ENCODE measurements around the gene APOBEC2. TPM values are rescaled to one million over a fixed set of nuclear protein-coding genes. Genes with fewer than 3 reads are reported as not detected.

The APOBEC2 gene
- total and polyA plus RNA-seq, 9 donors, result 0.06 TPM; not detected in 8

DNA sequence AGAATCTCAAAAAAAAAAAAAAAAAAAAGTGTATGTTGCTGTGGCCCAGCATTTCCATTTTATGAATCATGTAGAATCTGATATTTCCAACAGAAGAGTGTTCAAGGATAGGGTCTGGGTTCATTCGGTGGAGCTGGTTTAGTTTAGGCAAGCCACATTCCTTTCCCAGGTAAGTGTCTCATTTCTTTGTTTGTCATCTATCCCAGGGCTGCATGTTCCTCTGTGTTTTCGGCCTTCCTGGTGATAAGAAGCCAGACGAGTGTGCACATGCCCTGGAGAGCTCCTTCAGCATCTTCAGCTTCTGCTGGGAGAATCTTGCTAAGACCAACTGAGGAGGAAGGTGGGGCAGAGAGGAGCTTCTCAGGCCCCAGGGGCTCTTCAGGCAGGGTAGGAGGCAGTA is 58.0 kb downstream of the APOBEC2 start:
- no peak overlapping the region for H3K4me3 ChIP-seq
- H3K27me3 ChIP-seq, result no peaks in the 10 kb centered on the region
- no peaks in the 10 kb centered on the region for H3K9me3 ChIP-seq
- 80 to 87% (median 82%) methylated on average over 3 of the region's 3 CpGs for WGBS, 3 donors
- no peak for TF ChIP-seq POLR2A (IDR thresholded peaks at IDR 0.05)
- TF ChIP-seq, protein P1, sequence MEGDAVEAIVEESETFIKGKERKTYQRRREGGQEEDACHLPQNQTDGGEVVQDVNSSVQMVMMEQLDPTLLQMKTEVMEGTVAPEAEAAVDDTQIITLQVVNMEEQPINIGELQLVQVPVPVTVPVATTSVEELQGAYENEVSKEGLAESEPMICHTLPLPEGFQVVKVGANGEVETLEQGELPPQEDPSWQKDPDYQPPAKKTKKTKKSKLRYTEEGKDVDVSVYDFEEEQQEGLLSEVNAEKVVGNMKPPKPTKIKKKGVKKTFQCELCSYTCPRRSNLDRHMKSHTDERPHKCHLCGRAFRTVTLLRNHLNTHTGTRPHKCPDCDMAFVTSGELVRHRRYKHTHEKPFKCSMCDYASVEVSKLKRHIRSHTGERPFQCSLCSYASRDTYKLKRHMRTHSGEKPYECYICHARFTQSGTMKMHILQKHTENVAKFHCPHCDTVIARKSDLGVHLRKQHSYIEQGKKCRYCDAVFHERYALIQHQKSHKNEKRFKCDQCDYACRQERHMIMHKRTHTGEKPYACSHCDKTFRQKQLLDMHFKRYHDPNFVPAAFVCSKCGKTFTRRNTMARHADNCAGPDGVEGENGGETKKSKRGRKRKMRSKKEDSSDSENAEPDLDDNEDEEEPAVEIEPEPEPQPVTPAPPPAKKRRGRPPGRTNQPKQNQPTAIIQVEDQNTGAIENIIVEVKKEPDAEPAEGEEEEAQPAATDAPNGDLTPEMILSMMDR (IDR thresholded peaks at IDR 0.05), result no peak
- TF ChIP-seq EP300 (IDR thresholded peaks at IDR 0.05), result no peak
- intact Hi-C loops (cut with DNase I), result no loop called here
- DNase-seq, result no peak
- no peak overlapping the region for H3K27ac ChIP-seq
- no peaks in the 10 kb centered on the region for H3K4me1 ChIP-seq (ENCODE audit: insufficient read depth)
- no peaks in the 10 kb centered on the region for H3K36me3 ChIP-seq

Other genes starting within 250 kb of the APOBEC2 start
- gene UNC5CL, start 14.0 kb upstream of the APOBEC2 start, total RNA-seq, result 1 to 10 TPM in 2 of 7 donors, under 1 TPM in 5; 0.69 to 2.1 (median 0.86) TPM
- under 1 TPM; 0.60 to 0.91 TPM for gene UNC5CL, start 14.0 kb upstream of the APOBEC2 start, polyA plus RNA-seq
- gene TSPO2, start 10.7 kb upstream of the APOBEC2 start, total RNA-seq, result not detected
- gene TSPO2, start 10.7 kb upstream of the APOBEC2 start, polyA plus RNA-seq, result not detected
- 10 to 100 TPM; 10.6 to 26.9 (median 19.7) TPM for gene OARD1, start 19.2 kb downstream of the APOBEC2 start, total RNA-seq
- gene OARD1, start 19.2 kb downstream of the APOBEC2 start, polyA plus RNA-seq, result 10 to 100 TPM; 33.4 to 34.5 TPM
- 10 to 100 TPM in 6 of 7 donors, 1 to 10 TPM in 1; 7.6 to 33.3 (median 20.9) TPM for gene NFYA, start 19.8 kb downstream of the APOBEC2 start, total RNA-seq
- 10 to 100 TPM; 14.2 to 20.7 TPM for gene NFYA, start 19.8 kb downstream of the APOBEC2 start, polyA plus RNA-seq
- gene TREML1, start 101.1 kb downstream of the APOBEC2 start, total RNA-seq, result 1 to 10 TPM in 1 of 7 donors, under 1 TPM in 1, not detected in 5; 0.31 to 3.8 TPM
- gene TREML1, start 101.1 kb downstream of the APOBEC2 start, polyA plus RNA-seq, result under 1 TPM; 0.16 to 0.45 TPM
- 10 to 100 TPM in 1 of 7 donors, 1 to 10 TPM in 6; 2.6 to 12.4 (median 4.4) TPM for gene TREM2, start 109.9 kb downstream of the APOBEC2 start, total RNA-seq
- 1 to 10 TPM; 3.9 to 4.1 TPM for gene TREM2, start 109.9 kb downstream of the APOBEC2 start, polyA plus RNA-seq
- gene TREML2, start 147.9 kb downstream of the APOBEC2 start, total RNA-seq, result under 1 TPM in 1 of 7 donors, not detected in 6; 0.10 TPM
- gene TREML2, start 147.9 kb downstream of the APOBEC2 start, polyA plus RNA-seq, result under 1 TPM in 1 of 2 donors, not detected in 1; 0.08 TPM
- gene TREML4, start 175.1 kb downstream of the APOBEC2 start, total RNA-seq, result not detected
- not detected for gene TREML4, start 175.1 kb downstream of the APOBEC2 start, polyA plus RNA-seq
- 1 to 10 TPM in 3 of 7 donors, under 1 TPM in 4; 0.34 to 2.9 (median 0.87) TPM for gene TREM1, start 233.5 kb downstream of the APOBEC2 start, total RNA-seq
- 1 to 10 TPM in 1 of 2 donors, under 1 TPM in 1; 0.36 to 2.4 TPM for gene TREM1, start 233.5 kb downstream of the APOBEC2 start, polyA plus RNA-seq